Upper lobe of left lung (tissue), 4 donors: ENCODE results near the gene ADPRHL1.

Source experiments
- POLR2AphosphoS5 ChIP-seq, 2 donors: sonication (generic); formaldehyde crosslinking; IDR thresholded peaks; one replicate each; pipeline ENCODE4 v1.5.1; 2017; ENCODE audit warnings: antibody characterized with exemption in 2 of 2
- TF ChIP-seq, protein P1 (sequence below), 6 experiments: fragments of 450-650 bp in 4 of 6; fragments of 200-600 bp in 2 of 6; sonication (generic) in 2 of 6; IDR thresholded peaks; one replicate each; pipeline ENCODE4 v1.5.1; 2016 to 2019; ENCODE audit warnings: antibody characterized with exemption in 6 of 6

DNA sequence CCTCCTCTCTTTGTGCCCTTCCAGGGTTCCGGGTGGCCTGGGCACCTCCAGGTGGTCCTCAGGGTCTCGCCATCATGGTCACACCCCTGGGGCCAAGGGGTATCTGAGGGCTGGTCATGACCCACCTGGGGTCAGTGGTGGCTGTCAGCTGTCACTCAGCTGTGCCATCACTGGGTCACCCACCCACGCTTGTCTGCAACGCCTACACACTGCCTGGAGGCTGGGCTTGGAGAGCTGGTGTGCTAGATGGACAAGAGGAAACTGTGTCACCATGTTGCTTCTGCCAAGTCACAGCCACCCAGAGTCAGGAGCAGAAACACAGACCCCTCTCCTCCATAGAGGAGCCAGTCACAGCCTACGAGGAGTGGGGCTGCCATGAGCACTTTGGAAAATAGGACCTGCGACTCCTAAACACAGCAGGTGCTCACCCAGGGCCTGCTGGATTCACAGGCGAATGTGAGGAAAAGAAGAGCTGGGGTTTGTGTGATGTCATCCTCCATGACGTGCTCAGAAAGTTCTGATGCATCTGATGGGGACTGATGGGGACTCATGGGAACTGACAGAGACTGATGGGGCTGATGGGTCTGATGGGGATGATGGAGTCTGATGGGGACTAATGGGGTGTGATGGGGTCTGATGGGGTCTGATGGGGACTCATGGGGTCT lies 78.6 kb downstream of the ADPRHL1 start:
- TF ChIP-seq, protein P1, sequence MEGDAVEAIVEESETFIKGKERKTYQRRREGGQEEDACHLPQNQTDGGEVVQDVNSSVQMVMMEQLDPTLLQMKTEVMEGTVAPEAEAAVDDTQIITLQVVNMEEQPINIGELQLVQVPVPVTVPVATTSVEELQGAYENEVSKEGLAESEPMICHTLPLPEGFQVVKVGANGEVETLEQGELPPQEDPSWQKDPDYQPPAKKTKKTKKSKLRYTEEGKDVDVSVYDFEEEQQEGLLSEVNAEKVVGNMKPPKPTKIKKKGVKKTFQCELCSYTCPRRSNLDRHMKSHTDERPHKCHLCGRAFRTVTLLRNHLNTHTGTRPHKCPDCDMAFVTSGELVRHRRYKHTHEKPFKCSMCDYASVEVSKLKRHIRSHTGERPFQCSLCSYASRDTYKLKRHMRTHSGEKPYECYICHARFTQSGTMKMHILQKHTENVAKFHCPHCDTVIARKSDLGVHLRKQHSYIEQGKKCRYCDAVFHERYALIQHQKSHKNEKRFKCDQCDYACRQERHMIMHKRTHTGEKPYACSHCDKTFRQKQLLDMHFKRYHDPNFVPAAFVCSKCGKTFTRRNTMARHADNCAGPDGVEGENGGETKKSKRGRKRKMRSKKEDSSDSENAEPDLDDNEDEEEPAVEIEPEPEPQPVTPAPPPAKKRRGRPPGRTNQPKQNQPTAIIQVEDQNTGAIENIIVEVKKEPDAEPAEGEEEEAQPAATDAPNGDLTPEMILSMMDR (IDR thresholded peaks at IDR 0.05): no peak
- no peak for TF ChIP-seq POLR2AphosphoS5 (IDR thresholded peaks at IDR 0.05)
